ENCODE data around the gene RBBP8NL.

The RBBP8NL gene

GRCh38 chr20:62462976-62463592 is 35.7 kb upstream of the RBBP8NL start:
- DNase-seq (ENCODE audit: low read depth in 2 of 2): no peak

GRCh38 chr20:62461834-62462233 is 34.5 kb upstream of the RBBP8NL start:
- DNase-seq (ENCODE audit: low read depth in 2 of 2): no peak

GRCh38 chr20:62461157-62461556 is 33.8 kb upstream of the RBBP8NL start:
- DNase-seq (ENCODE audit: low read depth in 2 of 2): no peak

GRCh38 chr20:62460678-62461077 is 33.3 kb upstream of the RBBP8NL start:
- no peak for DNase-seq (ENCODE audit: low read depth in 2 of 2)

- DNase-seq (ENCODE audit: low read depth in 2 of 2): no peak
Measured at GRCh38 chr20:62459488-62459887, 32.1 kb upstream of the RBBP8NL start.

- no peak for DNase-seq (ENCODE audit: low read depth in 2 of 2)
Measured at GRCh38 chr20:62458275-62459251, 31.2 kb upstream of the RBBP8NL start.

- no peak for DNase-seq (ENCODE audit: low read depth in 2 of 2)
Measured at GRCh38 chr20:62457831-62458230, 30.5 kb upstream of the RBBP8NL start.

GRCh38 chr20:62457098-62457497 is 29.8 kb upstream of the RBBP8NL start:
- no peak for DNase-seq (ENCODE audit: low read depth in 2 of 2)

GRCh38 chr20:62455929-62456328 is 28.6 kb upstream of the RBBP8NL start:
- DNase-seq (ENCODE audit: low read depth in 2 of 2): no peak

- no peak for DNase-seq (ENCODE audit: low read depth in 2 of 2)
Measured at GRCh38 chr20:62454904-62455636, 27.7 kb upstream of the RBBP8NL start.

GRCh38 chr20:62453186-62453808 is 26.0 kb upstream of the RBBP8NL start:
- DNase-seq (ENCODE audit: low read depth in 2 of 2): no peak

- DNase-seq (ENCODE audit: low read depth in 2 of 2): no peak
Measured at GRCh38 chr20:62452475-62453095, 25.2 kb upstream of the RBBP8NL start.

GRCh38 chr20:62451970-62452369 is 24.6 kb upstream of the RBBP8NL start:
- no peak for DNase-seq (ENCODE audit: low read depth in 2 of 2)

- no peak for DNase-seq (ENCODE audit: low read depth in 2 of 2)
Measured at GRCh38 chr20:62451156-62451767, 23.9 kb upstream of the RBBP8NL start.

- DNase-seq (ENCODE audit: low read depth in 2 of 2): no peak
Measured at GRCh38 chr20:62449951-62450691, 22.8 kb upstream of the RBBP8NL start.

GRCh38 chr20:62448788-62449187 is 21.4 kb upstream of the RBBP8NL start:
- no peak for DNase-seq (ENCODE audit: low read depth in 2 of 2)

GRCh38 chr20:62448038-62448437 is 20.7 kb upstream of the RBBP8NL start:
- DNase-seq (ENCODE audit: low read depth in 2 of 2): no peak

- no peak for DNase-seq (ENCODE audit: low read depth in 2 of 2)
Measured at GRCh38 chr20:62446888-62447869, 19.8 kb upstream of the RBBP8NL start.

GRCh38 chr20:62446481-62446880 is 19.1 kb upstream of the RBBP8NL start:
- no peak for DNase-seq (ENCODE audit: low read depth in 2 of 2)

Data from stimulated activated CD8-positive, alpha-beta memory T cell treated with anti-CD3 and anti-CD28 coated beads, Interleukin-15, amount 100 ng/mL, for 4 hours (primary cell).